Hematopoietic multipotent progenitor cell treated with erythropoietin and hydrocortisone succinate and interleukin-3 and kit ligand, for 4 days (in vitro differentiated cells): ENCODE data around the gene LRRK1.
A peak's percentile ranks its signal among the peaks of the same experiment; 100 is the strongest.
"Not testable (repeated sequence)": the region's sequence is repeated elsewhere in the genome, so short reads cannot be mapped to it uniquely, and the experiment has no call there.

Experiments used
- DNase-seq: peaks from one replicate; pipeline ENCODE4 v3.0.0-alpha.2; 2015

The LRRK1 gene

DNA sequence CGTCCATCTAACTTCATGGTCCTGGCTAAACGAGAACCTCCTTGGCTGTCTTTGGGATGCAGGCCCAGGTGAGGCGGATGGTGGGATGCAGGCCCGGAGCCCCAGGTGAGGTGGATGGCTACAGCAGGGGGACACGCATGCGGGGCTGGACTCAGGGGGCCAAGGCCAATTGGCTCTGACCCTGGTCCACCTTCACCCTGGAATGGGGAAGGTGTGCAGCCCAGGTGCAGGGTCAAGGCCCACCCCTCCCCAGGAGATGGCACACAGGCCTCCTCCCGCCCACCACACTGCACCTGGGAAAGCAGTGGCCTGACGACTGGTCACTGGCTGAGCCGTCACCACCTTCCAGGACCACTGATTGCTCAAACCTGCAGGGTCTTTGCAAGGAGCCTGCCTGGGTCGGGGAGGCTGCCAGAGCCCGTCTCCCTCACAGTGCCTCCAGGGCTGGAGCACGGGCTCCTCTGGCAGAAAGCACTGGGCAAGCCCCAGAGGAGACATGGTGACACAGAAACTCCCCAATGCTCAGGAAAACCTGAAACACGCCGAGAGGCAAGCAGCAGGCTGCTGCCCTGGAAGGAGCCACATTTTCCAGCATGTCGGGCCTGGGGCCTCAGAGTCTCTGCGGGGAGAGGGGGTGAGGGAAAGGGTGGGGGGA, 159.6 kb downstream of the LRRK1 start:
- DNase-seq, result no peak

- DNase-seq, result no peak
These were observed 162.7 kb downstream of the LRRK1 start for GRCh38 chr15:101081900-101082299.

GRCh38 chr15:101083336-101084045, 164.3 kb downstream of the LRRK1 start:
- DNase-seq, result no peak

- no peak for DNase-seq
These were observed 165.6 kb downstream of the LRRK1 start for GRCh38 chr15:101084801-101085200.

DNA sequence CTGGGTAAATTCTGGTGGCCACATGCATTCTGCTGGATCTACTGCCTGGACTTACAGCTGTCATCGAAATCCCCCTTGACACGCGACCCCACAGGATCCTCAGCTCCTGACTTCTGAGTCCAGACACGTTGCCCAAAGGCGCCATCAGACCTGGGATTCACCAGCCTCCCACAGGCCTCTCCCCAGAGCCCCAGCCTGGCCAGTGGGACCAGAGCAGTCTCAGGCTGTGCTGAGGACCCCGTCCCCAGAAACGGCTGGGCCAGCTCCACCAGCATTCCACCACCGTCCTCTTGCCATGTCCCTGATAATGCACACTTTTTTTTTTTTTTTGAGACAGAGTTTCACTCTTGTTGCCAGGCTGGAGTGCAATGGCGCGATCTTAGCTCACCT, 166.1 kb downstream of the LRRK1 start:
- no peak for DNase-seq

DNA sequence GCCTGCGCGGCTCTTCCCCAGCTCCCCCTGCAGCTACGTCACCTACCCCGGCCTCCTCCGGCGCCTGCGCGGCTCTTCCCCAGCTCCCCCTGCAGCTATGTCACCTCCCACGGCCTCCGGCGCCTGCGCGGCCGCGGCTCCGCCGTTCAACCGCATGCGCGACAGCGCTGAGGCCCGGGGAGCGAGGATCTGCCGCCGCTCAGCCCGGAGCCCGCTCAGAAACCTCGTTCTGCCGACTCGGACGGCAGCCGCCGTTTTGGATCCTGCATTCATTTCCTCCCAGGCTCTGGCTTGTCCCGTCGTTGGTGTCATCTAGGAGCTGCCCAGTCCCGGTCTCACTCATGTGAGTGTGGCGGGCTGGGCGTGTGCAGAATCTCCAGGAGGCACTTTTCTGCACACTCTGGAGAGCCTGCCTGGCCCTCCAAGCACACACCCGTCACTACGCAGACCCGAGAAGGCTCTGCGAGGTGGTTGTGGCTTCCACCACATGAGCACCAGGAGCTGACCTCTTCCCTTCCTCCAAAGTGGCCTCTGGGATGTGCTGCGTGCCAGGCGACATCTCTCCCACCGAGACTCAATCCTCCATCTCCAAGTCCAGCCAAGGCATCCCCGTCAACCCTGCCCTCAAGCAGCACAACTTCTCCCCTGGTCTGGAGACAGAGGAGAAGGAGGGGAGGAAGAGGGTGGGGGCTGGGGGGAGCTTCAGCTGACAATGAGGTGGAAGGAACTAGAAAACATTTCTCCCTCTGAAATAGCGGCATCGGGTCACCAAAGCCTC, 167.4 kb downstream of the LRRK1 start:
- DNase-seq, result peak; percentile 63

DNA sequence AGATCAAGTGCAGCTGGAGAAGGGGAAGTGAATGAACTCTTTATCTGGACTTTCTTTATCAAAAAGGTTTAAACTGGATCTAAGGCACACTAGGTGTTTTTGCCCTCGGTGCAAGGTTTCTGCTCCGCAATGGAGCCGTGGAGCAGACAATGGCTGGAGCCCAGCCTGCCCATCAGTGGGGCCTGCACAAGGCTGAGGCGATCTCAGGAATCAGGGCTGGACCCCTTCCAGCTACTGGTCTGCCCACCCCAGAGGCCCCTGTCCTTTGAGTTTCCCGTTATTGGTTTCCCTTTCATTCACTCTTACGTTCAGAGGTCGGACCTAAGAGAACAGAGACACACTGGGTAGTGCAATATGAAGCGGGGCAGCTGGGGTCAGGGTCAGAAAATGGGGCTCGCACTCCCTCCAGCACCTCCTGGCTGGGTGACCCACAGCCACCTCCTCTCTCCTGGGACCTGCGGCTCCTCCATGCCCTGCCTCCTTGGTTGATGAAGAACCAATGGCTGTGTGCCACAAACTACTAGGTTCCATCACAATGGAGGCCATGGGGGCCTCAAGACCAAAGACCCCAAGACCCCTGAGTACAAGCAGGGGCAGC, 168.1 kb downstream of the LRRK1 start:
- DNase-seq, result no peak

- peak; percentile 63 for DNase-seq
These were observed 169.1 kb downstream of the LRRK1 start for GRCh38 chr15:101088271-101088670.

DNA sequence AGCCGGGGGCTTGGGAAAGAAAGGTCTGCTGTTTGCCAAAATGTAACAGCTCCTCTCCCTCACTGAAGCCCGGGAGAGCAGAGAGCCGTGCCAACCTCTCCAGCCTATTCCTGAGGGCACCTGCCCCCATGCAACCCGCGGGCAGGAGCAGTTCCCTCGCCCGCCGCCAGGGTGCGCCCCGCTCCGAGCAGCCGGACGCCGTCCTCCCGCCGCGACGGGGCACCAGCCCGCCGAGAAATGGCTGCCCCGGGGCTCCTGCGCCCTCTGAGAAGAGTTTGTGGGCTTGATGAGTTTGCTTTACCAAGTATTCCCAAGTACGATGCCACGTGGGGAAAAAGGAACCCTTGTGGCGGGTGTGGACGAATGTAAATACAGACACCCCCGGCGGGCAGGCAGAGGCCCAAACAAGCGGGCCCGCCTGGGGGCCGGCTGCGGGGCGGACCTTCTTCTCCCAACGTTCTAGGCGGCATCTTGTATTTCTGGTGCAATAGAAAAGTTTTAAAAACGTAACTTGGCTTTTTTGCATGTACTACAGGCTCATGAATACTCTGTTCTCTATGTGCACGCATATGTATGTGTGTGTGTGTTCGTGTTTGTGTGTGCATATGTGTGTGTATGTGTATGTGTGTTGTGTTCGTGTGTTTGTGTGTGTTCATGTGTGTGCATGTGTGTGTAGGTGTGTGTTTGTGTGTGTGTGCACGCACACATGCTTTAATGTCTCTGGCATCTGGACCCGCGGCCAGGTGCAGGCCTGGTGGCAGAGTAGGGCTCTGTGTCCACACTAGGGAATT, 169.8 kb downstream of the LRRK1 start:
- DNase-seq, result peak; percentile 80

DNA sequence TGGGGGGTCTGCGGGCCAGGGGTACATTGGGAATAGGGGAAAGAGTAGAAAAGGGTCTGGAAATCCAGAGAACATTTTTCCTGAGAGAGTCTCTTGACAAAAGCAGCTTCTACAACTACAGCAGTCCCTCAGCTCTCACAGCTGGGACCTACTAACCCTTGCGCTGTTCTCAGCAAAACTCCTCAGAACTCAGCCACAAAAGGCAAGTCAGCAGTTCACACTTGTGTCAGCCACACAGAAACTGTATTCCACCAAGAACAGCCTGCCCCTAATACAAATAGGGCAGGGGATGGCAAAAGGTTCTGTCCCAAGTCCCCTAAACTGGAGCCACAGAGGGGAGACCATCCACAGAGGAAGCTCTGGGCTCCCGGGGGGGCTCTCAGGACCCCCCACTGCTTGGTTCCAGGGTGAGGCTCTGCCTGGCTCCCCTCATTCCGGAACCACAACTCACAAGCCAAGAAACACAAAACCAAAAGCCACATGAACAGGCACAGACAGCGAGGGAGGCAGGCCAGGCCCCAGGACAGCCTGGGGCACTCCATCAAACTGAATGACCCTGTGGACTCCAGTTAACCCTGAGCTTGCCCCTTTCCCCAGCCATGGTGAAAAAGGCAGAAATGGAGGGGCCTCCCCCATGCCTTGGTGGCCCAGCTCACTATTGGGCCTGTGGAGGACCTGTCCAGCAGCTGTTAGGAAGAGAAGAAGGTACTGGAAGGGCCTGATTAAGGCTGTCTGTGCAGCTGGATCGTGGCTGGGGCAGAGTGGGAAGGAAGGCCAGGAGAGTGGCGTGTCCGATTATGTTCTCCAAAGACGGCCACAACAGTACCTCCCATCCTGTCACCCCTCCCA, 170.6 kb downstream of the LRRK1 start:
- no peak for DNase-seq

GRCh38 chr15:101090428-101090790, 171.3 kb downstream of the LRRK1 start:
- DNase-seq, result no peak

DNA sequence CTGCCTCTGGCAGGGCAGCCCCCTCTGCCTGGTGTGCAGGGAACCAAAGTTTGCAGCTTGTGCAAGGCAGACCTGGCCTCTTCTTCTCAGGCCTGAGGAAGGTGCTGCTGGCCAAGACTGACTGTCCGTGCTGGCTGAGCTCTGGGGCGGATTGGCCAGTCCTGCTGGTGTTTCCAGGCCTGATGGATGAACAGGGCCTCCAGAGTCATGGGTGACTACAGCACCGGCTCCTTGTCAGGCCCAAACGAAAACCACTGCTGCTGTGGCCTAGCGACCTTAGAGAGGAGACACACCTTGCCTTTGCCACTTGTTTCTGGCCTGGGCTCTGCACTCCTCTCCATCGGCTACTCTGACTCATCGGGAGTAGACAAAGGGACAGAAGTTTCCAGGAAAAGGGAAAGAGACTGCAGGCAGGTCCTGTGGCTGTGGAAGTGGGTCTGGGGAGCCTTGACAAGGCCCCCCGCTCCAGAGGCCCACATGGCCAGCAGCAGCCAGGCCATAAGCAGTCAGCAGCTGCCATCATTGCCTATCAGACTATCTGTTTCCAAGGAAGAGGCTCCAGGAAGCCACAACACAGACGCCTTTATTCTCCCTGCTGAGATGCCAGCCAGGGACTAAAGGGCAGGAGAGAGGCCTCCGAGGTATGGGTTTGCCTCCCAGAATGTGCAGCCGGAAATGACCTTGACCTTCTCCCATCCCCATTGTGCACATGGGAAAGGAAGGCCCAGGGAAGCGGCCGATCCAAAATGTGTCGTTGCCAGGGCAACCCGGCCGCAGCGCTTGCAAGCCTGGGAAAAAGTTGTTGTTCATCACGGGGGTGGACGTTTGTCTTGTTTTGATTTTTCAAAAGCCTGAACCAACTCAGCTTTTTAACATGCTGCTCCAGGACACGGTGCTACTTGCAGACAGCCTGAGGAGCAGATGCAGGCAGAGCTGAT, 172.2 kb downstream of the LRRK1 start:
- no peak for DNase-seq

GRCh38 chr15:101092156-101092866, 173.2 kb downstream of the LRRK1 start:
- DNase-seq, result no peak

DNA sequence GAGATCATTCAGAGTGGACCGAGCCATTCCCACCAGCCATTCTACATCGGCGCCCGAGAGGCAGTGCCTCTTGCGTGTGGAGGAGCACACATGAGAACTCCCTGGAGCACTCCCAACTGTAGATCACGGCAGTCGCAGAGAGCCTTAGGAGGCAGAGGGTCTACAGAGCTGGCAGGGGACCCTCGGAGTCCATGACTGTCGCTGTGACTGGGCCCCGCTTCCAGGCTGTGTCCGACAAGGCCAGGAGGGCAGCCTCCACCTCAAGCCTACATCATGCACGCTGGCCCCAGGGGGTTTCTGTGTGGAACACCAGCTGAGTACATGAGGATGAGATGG, 173.7 kb downstream of the LRRK1 start:
- DNase-seq, result no peak

DNA sequence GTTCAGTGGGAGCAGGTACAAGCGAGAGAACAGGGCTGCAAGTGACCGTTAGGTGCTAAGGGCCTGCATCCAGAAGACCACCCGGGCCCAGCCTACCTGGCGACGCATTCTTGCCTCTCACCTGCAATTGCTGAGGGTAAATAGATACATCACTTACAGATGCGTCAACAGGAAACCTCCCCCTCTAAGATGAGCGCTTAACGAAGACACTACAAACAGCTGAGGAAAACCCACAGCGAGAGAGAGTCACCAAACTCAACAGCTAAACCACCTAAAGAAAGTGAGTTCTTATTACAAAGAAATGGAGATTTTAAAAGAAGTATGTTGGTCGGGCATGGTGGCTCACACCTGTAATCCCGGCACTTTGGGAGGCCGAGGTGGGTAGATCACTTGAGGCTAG, 174.8 kb downstream of the LRRK1 start:
- no peak for DNase-seq

- DNase-seq, result not testable (repeated sequence)
These were observed 176.7 kb downstream of the LRRK1 start for GRCh38 chr15:101095796-101096406.

GRCh38 chr15:101097111-101097510, 178.0 kb downstream of the LRRK1 start:
- no peak for DNase-seq

DNA sequence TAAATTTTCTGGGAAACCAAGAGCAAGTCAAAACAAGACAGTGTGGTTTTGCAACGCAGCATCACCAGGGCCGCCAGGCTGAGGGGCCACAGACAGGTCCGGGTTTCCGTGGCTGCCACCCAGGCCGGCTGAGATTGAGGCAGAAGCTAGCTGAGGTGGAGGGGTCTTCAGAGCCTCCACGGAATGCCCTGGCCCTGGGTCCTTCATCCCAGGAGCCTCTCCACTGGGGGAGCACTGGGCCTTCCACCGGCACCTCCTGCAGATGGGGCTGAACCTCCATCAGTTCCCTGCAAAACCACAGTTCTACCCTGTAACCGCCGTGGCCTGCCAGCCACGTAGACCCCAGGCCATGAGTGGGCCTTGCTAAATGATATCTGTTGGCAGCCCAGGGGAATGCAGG, 180.0 kb downstream of the LRRK1 start:
- no peak for DNase-seq

GRCh38 chr15:101100118-101100517, 181.0 kb downstream of the LRRK1 start:
- no peak for DNase-seq
